Skin of body (tissue), 2 donors: ENCODE data around the gene DMRT1. TPM values are rescaled to one million over a fixed set of nuclear protein-coding genes. Genes with fewer than 3 reads are reported as not detected.

ENCODE experiments used
- DNase-seq: peaks from one replicate; lab custom pipeline; 2025; lab: John Stamatoyannopoulos, UW
- total RNA-seq: library from RNA; depleted of rRNA; stranded (reverse); fragments of >200 nt; gene quantifications from one replicate; pipeline ENCODE4 v1.2.3, GENCODE V29; 2014

DMRT1 gene
- total RNA-seq, 1 donor from 2014 or later: not detected

- no peak for DNase-seq
Measured at GRCh38 chr9:970151-970996, 128.9 kb downstream of the DMRT1 start.

GRCh38 chr9:971901-972500 lies 130.5 kb downstream of the DMRT1 start:
- DNase-seq: no peak

DNA sequence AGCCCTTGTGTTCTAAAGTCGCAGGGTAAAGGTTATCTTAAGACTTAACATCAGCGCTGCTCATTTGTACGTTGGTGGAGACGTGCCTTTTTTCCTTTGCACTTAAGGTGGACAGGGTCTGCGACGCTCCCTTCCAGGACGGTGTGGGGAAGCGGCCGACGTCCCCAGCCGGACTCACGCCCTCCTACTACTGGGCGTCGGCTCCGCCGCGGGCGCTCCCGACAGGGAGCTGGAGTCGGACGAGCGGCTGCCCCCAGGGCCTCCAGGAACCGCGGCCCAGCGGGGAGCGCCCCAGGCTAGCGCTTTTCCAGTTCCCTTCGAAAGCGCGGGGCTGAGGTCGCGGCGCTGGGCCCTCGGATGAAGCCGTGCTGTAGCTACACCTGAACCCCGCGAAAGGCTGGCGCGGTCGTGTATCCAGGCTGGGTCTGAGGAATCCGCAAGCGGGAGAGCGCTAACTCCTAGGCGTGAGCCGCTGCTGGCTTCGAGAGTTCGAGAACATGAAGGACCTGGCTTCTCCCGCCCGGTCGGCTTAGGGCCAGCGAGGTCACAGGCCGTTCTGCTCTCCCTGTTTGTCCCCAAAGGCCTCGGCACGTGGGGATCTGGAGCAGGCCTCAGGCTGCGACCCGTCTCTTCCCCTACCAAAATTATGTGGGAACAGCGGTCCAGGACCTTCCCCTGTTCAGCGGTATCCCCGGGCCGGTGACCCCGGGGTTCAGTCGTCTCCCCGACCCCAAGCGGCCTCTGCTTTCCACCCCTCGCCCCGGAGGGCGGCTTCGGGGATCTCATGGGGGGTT lies 131.2 kb downstream of the DMRT1 start:
- DNase-seq: no peak

DNA sequence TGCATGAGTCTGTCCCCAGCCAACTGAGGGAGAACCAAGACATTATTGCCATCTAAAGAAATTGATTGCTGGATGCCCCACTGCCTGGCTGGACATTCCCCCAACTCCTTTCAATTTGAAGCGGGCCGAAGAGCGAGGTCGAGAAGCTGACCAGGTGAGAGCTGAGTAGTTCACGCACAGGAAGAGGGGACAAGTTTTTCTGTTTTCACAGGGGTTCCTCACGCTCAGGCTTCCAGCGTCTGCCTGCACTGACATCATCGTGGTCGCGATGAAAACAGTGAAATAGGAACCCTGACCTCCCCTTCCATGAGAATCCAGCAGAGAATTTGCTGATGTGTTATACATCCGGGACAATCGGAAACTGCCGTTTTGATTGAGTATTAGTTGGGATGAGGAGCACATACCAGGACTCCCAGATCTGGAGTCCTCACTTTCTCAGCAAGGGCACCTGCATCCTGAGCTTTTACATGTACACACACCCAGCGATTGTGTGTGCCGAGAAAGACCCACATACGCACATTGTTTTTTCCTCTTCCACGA lies 131.9 kb downstream of the DMRT1 start:
- DNase-seq: no peak

DNA sequence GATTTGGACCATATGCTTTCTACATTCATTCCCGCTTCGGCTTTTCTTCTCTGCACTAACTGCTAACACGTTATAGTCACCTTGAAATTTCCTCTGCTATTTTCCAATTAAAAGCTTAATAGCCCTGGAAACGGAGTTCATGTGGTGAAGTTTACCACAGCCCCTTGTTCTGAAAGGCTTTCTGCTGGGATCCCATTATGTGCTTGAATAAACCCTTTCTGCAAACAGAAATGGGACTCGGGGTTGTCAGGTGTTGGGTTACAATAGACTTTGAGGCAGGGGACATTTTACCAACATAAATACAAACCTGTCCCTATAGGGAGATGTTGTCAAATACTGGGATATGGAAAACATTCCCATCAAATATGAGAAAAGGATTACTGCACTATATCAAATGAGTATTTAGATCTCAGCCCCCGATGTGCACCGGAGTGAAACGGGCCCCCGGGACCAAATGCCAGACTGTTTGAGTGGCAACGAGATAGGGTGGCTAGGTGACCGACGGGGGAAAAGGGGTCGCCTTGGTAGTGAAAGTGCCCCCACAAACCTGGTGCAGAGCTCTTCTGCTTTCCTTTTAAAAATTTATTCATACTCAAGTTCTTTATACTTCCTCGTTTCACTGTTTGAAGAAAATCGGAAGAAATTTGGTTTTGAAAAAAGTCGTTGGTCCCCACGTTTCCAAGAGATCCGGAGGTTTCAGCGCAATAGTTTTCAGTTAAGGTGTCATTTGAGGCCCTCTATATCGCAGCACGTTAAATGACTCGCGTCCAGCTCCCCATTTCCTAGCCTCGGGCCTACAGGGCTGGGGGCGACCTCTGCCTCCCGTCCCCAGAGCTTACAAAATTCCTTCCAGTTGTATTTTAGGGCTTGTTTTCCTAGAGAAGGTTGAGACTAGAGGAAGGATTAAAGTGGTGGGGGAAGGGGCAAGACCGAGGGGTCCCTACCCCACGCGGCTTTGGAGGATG lies 132.8 kb downstream of the DMRT1 start:
- DNase-seq: no peak

- DNase-seq: no peak
Measured at GRCh38 chr9:974996-975739, 133.7 kb downstream of the DMRT1 start.

- no peak for DNase-seq
Measured at GRCh38 chr9:975740-976257, 134.3 kb downstream of the DMRT1 start.

- DNase-seq: no peak
Measured at GRCh38 chr9:976258-976942, 134.9 kb downstream of the DMRT1 start, which contains the start of gene DMRT3. Gene DMRT3 (plus strand): TSS chr9:976655. CDS start chr9:977002, 347 bp downstream.

GRCh38 chr9:976943-977837 lies 135.7 kb downstream of the DMRT1 start:
- DNase-seq: no peak

DNA sequence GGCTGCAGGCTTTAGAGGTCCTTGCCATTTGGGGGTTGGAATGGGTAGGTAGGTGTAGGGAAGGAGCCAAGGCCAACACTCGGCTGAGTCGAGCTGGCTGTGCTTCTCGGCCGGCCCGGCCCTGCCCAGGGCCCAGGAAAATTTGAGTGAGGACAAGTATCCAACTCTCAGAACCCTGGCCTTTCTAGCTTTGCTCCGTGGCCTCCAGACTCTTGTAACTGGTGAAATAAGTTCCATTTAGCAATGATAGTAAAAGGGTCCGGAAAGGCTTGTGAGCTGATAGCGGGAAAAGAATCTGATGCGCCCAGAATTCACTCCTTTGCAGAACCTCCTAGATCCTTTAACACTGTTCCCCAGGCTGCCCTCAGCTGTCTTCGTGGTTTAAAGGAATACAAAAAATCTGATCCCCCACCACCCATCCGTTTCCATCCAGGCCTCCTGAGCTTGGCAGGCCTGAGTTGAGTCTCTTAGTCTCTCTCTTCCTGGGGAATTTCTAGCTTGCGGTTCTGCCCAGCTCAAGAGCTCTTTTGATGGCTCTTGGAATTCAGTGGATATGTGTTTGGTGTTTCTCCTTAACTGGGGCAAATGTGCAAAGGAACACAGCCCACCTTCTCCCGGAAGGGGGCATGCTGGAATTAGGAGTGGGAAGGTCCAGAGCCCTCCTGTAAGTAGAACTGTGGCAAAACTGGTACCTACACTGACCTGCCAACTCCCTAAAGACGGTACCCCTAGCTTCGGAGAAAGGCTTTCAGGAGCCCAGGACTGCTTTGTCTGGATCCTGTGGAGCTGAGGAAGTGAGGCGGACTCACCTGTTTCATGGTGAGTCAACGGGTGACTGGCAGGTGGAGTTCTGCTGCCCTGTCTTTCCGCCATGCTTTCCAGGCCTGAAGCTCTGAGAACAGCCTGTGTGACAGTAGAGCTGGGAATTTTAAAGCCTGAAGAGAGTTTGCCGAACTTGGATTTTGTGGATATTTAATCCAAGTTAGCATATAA lies 136.6 kb downstream of the DMRT1 start:
- DNase-seq: no peak

- DNase-seq: no peak
Measured at GRCh38 chr9:979983-980382, 138.5 kb downstream of the DMRT1 start.

GRCh38 chr9:980640-981039 lies 139.1 kb downstream of the DMRT1 start:
- no peak for DNase-seq

- DNase-seq: no peak
Measured at GRCh38 chr9:981491-981898, 140.0 kb downstream of the DMRT1 start.

DNA sequence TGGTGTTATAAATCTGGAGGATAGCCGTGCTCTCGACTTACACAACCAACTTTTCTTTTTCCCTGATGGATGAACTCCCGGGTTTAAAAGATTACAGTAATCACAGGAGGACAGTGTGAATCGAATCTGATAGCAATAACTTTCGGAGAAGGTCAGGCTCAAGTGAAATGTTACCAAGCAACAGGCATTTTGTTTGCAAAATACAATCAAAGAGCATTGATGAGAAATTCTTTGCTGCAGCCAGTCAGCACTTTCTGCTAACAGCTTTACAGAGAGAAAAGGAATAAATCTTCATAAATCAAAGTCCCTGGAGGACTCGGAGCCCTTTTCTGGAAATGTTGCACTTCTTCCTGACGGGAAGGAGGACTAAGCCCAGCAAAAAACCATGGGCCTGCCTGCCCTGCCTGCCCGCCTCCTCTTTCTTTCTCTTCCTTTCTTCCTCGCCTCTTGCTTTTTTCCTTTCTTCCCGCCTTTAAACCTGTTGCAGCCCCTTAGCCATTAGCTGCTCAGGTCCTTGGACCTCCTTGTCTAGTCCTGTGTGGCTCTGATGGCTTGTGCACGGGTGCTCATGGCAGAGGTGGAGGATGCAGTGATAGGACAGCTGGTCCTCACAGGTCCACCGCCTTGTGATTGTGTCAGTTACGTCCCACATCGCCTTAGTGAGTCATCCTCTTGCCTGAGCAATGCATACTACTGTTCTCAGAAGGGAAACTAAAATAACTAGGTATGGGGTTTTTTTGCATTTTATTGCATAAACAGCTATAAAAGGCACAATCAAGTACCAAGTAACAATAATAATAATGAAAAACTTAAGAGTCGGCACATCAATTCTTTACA lies 141.1 kb downstream of the DMRT1 start:
- DNase-seq: peak; percentile 55

- no peak for DNase-seq
Measured at GRCh38 chr9:994005-994404, 152.5 kb downstream of the DMRT1 start.

- DNase-seq: no peak
Measured at GRCh38 chr9:995192-995591, 153.7 kb downstream of the DMRT1 start.
